GM19328 (cell line): ENCODE measurements around the gene TEDC2.

Experiments used
- ATAC-seq: cut with Tn5 transposase; IDR thresholded peaks from one replicate; pipeline ENCODE4 v1.9.1; 2021; ENCODE audit warnings: mild to moderate bottlenecking, moderate library complexity; ENCODE audit not compliant: unreplicated experiment

The TEDC2 gene

DNA sequence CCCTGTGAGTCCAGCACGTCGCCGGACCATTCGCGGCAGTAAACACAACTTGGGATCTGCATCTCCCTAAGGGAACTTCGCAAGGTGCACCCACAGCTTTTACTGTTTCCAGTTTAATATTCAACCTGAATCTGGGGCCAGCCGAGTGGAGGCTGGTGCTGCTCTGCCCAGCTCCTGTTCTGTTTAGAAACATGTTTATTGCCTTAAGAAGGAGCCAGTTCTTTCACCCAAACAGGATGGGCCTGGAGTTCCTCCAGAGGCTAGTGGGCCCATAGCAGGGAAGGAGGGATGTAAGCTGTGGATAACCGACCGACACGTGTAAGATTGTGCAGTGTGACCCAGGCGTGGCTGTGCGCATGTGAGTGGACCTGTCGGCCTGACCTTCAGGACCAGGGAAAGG is 32.4 kb downstream of the TEDC2 start:
- ATAC-seq, result no peak

DNA sequence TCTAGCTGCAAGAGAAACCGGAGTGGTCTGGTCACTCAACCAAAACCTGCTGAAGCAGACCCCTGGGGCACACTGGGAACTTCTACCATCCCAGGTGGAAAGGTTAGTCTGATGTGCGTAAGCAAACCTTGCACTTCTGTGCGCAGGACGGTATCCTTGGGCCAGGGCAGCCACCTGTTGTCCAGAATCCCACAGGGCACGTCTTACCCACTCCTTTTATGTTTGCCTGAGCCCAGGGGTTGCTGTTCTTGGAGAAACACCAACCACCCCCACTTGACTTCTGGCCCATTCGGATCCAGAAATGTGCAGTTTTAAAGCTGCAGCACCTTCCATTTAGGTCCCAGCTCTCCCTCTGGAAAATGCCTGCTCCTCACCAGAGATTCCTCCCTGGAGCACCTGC is 33.7 kb downstream of the TEDC2 start:
- ATAC-seq, result no peak

DNA sequence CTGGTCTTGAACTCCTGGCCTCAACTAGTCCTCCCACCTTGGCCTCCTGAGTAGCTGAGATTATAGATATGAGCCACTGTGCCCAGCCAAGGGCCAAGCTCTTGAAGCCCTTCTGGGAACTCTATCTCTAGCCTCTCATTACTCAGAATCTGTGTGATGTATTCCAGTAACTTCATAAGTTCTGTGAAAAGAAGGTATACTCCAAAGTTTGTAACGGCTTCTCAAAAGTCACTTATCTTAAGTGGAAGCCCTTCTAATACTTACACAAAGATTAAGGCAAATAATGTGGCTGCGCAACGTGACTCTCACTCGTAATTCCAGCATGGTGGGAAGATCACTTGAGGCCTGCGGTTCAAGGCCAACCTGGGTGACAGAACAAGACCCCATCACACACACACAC is 34.7 kb downstream of the TEDC2 start:
- no peak for ATAC-seq

DNA sequence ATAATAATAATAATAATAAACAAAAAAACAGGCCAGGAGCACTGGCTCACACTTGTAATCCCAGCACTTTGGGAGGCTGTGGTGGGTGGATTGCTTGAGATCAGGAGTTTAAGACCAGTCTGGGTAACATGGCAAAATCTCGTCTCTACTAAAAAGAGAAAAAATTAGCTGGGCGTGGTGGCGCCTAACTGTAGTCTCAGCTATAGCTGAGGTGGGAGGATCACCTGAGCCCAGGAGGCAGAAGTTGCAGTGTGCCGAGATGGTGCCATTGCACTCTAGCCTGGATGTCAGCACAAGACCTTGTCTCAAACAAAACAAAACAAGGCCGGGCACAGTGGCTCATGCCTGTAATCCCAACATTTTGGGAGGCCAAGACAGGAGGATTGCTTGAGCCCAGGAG is 35.1 kb downstream of the TEDC2 start:
- no peak for ATAC-seq

DNA sequence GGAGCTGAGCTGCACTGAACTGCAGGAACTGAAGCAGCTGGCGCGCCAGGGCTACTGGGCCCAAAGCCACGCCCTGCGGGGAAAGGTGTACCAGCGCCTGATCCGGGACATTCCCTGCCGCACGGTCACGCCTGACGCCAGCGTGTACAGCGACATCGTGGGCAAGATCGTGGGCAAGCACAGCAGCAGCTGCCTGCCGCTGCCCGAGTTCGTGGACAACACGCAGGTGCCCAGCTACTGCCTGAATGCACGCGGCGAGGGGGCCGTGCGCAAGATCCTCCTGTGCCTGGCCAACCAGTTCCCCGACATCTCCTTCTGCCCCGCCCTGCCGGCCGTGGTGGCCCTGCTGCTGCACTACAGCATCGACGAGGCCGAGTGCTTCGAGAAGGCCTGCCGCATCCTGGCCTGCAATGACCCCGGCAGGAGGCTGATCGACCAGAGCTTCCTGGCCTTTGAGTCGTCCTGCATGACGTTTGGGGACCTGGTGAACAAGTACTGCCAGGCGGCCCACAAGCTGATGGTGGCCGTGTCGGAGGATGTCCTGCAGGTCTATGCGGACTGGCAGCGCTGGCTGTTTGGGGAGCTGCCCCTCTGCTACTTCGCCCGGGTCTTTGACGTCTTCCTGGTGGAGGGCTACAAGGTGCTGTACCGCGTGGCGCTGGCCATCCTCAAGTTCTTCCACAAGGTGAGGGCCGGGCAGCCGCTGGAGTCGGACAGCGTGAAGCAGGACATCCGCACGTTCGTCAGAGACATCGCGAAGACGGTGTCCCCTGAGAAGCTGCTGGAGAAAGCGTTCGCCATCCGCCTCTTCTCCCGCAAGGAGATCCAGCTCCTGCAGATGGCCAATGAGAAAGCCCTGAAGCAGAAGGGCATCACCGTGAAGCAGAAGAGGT is 36.6 kb downstream of the TEDC2 start:
- ATAC-seq, result no peak

DNA sequence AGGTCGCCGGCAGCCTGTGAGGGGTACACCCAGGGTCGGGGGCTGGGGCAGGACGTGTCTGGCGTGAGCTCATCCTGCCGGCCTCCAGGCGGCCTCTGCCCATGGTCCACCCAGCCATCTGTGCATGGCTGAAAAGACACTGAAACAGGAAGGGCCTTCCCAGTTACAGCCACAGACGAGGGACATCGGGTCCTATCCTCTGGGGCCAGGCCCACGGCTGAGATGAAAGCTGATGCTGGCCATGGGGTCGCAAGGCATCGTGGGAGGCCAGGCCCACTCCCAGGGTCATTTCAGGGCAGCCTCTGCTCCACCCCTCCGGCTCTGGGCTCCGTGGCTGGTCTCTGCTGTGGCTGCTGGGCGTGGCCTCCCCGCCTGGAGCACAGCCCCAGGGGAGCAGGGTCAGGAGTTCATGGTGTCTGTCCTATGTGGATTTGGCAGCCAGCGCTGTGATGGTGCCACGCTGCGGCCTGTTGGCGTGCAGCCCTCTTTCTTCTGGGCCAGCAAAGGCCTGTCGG is 37.3 kb downstream of the TEDC2 start:
- no peak for ATAC-seq

DNA sequence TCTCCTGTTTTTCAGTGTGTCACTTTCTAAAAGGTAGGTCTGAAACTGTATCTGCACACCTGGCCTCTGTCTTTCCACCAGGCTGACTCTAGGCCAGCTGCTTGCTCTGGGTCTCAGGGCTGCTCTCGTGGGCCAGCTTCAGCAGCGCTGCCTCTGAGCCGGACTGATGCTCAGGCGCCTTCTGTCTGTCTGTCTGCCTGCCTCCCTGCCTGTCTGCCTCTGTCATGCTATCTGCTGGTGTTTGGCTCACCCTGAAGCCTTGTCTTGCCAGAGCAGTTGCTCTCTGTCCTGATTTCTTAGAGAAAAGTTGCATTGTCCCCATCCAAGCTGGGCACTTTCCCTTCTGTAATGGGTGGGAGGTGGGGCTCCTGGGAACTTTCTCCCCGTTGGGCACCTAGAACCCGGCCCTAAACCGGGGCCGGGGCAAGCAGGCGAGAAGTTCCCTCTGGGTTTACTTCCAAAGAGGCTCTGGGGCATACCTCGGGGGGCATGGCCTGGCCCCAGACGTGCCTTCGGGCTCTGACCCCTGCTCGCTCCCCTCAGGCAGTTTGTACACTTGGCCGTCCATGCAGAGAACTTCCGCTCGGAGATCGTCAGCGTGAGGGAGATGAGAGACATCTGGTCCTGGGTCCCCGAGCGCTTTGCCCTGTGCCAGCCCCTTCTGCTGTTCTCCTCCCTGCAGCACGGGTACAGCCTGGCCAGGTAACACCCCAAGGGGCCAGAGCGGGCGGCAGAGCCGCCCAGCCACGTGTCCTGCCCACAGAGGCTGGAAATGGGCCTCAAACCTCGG is 38.0 kb downstream of the TEDC2 start:
- ATAC-seq, result no peak

DNA sequence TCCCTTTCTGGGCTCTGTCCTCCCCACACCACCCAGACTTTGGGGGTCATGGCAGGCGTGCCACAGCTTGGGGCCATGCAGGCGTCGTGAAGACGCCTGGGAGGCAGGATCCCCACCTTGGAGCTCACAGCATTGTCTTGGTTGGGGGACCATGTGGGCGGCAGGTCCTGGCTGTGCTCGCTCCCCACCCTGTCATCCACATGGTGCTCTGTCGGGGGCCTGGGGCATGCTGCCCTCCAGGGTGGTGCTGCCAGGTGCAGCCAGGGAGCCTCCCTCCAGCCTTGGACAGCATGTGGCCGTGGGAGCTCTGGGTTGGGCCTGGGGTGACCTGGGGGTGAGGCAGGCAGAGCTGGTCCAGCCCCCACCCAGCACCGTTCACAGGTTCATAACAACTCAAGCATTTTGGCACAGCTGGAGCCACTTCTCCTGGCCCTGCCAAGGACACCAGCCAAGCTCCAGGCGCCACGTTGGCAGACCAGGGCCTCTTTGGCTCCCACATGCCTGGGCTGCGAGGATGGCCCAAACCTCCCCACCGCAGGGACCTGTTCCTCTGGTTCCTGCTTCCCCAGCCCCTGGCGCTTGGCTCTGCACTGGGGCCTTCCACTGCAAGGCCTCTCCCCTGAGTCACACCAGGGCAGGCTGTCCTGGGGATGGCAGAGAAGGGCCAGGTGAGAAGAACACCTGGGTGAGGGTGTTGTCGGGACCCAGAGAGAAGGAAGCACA is 38.8 kb downstream of the TEDC2 start:
- ATAC-seq, result no peak

DNA sequence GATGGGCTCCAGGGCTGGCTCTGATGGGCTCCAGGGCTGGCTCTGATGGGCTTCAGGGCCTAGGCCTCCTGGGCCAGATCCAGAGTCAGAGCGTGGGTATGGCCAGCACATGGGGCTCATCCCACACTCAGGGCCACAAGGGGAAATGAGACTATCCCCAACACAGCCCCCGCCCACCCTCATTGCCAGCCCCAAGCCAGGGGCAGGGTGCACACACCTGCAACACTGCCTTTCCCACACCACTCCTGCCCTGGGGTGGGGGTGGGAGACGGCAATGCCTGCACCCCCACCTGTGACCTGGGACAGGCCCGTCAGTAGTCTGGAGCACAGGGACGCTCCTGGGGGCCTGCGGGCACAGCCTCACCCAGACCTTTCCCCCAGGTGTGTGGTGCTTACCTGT is 39.5 kb downstream of the TEDC2 start:
- ATAC-seq, result no peak

DNA sequence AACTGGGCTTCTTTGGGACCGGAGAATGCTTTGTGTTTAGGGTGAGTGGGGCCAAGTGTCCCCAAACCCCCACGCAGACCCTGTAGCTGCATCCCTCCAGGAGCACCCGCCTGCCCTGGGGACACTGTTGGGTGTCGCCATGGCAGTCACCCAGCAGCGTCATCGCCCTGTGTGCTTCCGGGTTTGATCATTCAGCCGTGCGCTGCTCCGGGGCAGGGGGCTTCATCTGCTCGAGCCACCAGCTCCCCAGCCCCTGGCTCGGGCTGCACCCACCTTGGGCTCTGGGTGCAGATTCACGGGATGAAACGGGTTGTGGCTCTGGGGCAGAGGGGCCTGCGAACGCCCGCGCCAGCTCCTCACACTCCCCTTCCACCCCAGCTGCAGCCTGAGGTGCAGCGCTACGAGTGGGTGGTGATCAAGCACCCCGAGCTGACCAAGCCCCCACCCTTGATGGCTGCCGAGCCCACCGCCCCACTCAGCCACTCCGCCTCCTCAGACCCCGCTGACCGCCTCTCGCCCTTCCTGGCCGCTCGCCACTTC is 40.1 kb downstream of the TEDC2 start:
- no peak for ATAC-seq

DNA sequence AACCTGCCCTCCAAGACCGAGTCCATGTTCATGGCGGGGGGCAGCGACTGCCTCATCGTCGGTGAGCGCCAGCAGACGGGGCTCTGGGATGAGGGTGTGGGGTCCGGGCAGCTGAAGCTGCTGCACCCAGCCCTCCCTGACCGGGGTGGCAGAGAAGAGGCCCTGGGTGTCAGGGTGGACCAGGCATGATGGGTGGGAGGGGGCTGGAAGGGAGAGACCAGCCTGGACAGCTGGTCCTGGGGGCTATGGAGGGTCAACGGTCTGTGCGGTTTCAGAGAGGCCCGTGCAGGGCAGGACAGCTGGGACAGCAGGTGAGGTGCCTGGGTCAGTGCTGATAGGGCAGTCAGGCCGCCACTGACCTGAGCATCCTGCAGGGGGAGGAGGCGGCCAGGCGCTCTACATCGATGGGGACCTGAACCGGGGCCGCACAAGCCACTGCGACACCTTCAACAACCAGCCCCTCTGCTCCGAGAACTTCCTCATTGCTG is 40.6 kb downstream of the TEDC2 start:
- ATAC-seq, result no peak

DNA sequence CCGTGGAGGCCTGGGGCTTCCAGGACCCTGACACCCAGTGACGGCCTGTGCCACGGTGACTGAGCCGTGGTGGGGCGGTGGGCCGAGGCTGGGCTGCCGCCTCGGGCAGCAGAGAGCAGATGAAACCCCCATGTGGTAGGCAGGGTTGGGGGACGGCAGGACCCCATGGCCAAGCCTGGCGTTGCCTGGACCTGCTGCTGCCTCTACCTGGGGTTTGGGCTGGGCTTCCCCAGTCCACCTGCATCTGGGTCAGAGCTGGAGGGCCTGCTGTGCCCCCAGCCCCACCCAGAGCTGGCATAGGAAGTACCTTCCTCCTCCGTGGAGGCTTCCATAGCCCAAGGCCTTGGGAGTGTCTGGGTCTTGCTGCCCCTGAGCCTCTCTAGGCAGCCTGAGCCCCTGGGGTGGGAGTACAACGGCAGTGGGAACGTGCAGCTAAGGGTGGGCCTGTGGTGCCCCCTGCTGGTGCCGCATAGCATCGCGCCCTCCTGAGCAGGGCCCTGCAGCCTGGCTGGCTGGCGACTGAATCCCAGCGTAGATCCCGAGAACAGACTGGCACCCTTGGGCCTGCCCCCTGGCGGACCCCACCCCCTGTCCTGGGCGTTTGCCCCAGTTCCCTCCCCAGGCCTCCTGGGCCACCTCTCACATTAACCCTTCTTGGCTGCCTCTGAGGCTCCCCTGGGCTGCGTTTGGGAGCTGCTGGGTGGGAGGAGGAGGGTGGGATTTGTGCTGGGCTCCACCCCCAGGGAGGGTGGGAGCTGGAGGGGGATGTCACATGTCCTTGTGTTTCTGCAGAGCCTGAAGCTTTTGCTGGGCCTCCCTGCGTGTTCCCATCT is 41.2 kb downstream of the TEDC2 start:
- ATAC-seq, result no peak

DNA sequence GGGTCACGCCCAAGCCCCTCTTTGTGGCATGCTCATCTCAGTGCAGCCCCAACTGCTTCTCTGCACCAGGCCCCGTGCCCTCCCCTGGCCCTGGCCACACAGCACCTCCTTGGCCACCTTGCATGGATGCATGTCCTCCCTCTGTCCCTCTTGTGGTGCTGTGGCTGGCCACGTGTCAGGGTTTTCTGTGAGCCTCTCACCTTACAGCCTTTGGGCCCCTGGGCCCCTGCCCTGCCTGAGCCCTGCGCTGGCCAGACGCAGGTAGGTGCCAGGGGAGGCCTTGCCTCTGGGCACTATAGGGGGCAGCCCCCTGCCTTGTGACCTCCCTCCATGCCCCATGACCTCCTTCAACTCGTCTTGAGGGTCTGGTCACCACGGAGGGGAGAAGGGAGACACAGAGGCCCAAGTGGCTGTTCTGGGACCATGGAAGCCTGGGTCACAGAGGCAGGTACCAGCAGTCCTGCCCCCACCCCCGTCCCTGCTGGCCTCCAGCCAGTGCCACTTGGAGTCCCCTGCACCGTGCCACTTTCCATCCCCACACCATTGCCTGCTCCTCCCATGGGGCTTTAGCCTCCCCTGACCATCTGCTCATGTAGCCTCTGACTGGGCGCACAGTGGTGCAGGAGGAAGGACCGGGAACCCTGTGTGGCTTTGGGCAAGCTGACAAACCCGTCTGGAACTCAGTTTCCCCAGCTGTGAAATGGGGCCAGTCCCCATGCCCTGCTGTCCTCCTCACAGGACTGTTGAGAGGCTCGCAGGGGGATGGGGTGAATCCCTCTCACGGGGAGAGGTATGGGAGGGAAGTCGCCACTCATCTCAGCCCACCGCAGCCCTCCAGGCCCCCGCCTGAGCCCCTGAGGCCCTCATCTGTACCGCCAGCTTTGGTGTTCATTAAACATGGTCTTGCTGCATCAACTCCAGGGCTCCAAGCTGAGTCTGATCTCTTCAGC is 42.3 kb downstream of the TEDC2 start:
- no peak for ATAC-seq

DNA sequence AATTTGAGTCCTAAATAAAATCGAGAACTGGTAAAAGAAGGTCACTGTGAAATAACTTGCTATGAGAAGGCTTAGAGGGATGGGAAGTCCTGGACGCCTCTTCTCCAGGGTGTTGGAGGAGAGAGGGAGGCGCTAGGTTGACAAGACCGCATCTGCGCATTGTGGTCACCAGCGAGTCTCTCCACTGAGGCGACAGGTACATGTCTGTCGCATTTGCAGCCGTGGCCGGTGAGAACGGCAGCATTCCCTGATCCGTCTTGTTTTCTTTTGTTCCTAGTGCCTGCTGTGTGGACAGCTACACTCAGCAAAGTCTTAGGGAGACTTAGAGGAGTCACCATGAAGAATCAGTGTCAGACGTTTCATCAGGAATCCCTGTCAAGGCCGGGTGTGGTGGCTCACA is 45.8 kb downstream of the TEDC2 start:
- no peak for ATAC-seq

DNA sequence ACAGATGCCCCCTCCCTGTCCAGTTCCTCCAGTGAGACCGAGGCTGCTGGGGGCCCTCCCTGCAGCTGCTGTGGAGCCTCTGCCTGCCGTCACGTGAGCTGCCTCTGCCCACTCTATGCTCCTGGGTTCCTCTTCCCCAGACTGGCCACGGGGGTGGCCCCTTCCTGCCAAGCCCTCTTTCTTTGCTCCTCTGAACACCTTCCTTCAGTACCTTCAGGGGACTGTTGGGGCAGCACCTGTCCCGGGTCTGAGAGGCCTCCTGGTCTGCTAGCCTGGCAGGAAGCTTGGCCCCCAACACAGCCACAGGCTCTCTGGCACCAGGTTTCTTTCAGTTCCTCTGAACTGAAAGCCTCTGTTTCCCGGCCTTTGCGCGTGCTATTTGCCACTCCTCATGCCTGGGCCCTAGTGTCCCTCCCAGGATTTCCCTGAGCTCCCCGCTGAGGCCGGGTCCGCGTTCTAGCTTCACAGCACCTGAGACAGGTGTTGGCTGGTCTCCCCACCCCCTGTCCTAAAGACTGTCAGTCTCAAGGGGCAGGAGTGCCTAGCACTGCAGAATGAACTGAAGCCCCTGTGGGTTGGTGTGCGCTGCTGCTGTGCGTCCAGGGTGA is 47.2 kb downstream of the TEDC2 start:
- no peak for ATAC-seq

DNA sequence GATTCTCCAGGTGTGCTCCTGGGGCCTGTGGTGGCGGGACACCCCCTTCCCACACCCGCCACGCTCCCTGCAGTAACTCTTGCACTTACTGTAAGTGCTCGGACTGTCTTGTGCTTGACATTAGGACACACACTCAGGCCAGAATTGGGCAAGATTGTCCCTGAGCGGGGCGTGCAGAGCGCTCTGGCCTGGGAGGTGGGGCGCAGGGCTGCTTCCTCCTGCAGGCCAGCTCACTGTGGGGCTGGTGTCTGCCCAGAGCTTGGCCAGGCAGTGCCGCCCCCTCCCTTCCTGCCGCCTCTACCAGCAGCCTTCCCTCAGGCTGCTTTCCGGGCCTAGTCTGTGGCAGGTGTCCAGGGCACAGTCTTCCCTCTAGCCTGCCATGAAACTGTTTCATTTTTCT is 47.8 kb downstream of the TEDC2 start:
- no peak for ATAC-seq

DNA sequence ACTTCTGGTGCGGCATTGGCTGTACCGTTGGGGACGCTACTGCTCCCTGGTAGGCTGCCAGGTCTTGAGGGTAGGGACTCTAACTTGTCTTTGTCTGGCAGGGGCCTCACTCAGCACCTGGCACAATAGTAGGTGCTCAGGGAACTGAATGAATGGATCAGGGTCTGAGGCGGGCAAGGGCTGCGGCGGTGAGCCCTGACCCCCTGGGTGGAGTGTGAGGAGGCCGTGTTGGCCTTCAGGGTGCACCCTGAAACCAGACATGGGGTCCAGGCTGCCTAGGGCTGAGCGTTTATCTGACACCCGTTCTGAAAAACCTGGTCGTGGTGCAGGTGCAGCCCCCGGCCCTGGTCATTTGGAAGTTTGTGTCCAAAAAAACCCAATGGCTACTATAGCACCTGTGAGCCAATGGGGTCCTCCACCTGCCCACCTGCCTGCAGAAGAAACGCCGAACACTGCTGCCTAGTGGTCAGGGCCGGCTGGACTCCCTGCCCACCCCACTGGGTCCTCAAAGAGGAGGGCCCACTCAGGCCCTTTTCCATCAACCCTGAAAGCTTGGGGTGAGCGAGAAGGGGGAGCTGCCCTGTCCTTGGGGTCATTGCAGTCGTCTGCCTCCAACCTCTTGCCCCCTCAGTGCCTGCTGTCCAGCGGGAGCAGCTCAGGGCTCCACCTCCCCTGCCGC is 49.0 kb downstream of the TEDC2 start:
- no peak for ATAC-seq
